Measurements from ENCODE around the gene MED1.

GRCh38 chr17:39365242-39365641 lies 85.8 kb downstream of the MED1 start:
- no peak for TF ChIP-seq CTCF (optimal IDR thresholded peaks at IDR 0.05 in 1 of 3, IDR thresholded peaks at IDR 0.05 in 1 of 3, conservative IDR thresholded peaks at IDR 0.05 in 1 of 3; ENCODE audit: extremely low read depth in 1 of 3, insufficient read depth in 2 of 3, low read length in 3 of 3)
- no peak for TF ChIP-seq EZH2 (IDR thresholded peaks at IDR 0.05; ENCODE audit: low read length)
